Effector memory CD8-positive, alpha-beta T cell (primary cell): ENCODE data around the gene JAKMIP2.
"Not testable (repeated sequence)": the region's sequence is repeated elsewhere in the genome, so short reads cannot be mapped to it uniquely, and the experiment has no call there.

Experiments
- ATAC-seq: fragments of 150-1000 bp; cut with Tn5 transposase; replicated peaks from 2 replicates; pipeline ENCODE4 v1.10.0; 2021; ENCODE audit warnings: mild to moderate bottlenecking, moderate library complexity
- DNase-seq, 3 experiments: peaks; one replicate each; pipeline ENCODE4 v3.0.0; 2021
- H3K27ac Mint-ChIP-seq, 2 donors: one replicate each; pipeline ENCODE4 v1.8.0; 2022; ENCODE audit warnings: mild to moderate bottlenecking in 2 of 2, mixed read lengths in 2 of 2, moderate library complexity in 2 of 2
- H3K27me3 Mint-ChIP-seq, 2 donors: one replicate each; pipeline ENCODE4 v1.8.0; 2022; ENCODE audit warnings: mixed read lengths in 2 of 2
- H3K36me3 Mint-ChIP-seq: one replicate; pipeline ENCODE4 v1.8.0; 2022; ENCODE audit warnings: mild to moderate bottlenecking, moderate library complexity, mixed read lengths; ENCODE audit not compliant: insufficient read depth
- H3K4me1 Mint-ChIP-seq, 2 donors: one replicate each; pipeline ENCODE4 v1.8.0; 2022; ENCODE audit warnings: low read depth in 2 of 2, mixed read lengths in 2 of 2
- H3K4me3 Mint-ChIP-seq, 2 donors: one replicate each; pipeline ENCODE4 v1.8.0; 2022; ENCODE audit warnings: mild to moderate bottlenecking in 2 of 2, mixed read lengths in 2 of 2, moderate library complexity in 2 of 2
- H3K9me3 Mint-ChIP-seq, 2 donors: one replicate each; pipeline ENCODE4 v1.8.0; 2022; ENCODE audit warnings: mixed read lengths in 2 of 2

The JAKMIP2 gene

DNA sequence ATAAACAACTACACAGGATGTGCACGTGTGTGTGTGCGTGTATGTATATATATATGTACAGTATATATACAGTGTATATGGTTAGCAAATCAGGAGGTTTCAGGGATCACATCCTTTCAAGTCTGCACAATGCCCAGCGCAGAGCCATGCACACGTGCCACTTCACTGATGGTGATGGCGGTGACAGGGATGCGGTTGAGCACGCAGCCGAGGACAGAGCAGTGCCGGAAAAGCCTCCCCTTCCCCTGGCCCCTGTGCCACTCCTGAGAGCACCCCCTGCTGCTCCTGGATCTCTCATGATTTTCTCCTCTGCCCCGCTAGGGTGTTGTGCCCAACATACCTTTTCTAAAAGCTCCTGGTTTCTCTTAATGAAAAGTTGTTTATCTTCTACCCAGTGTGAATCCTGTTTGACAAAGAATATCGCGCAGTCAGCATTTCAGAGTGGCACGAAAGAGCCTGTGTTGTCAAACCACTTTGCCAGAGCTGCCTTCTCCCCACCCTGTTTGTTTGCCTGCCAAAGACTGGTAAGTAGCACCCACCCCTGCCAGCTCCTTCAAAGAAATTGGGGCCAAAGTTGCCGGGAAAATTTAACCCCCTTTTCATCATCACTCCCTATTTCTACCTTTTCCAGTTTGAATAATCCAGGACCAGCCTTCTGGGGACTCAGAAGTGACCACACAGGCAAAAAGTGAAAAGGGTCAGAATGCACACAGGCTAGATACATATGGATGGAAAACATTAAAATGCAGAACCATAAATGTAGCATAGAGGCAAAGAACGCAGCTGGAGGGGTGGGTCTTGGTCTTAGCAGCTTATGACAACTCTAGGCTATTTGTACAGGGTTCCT, 146.4 kb downstream of the JAKMIP2 start:
- no peak for ATAC-seq
- peaks cover 0 to 2% of the 10 kb centered on the region in 2 donors for H3K4me1 Mint-ChIP-seq
- H3K4me3 Mint-ChIP-seq = no peak overlapping the region
- H3K27ac Mint-ChIP-seq = peak overlapping the region in 1 of 2 donors; percentile 38
- peaks cover 29% of the 10 kb centered on the region for H3K36me3 Mint-ChIP-seq
- no peaks in the 10 kb centered on the region for H3K9me3 Mint-ChIP-seq
- no peak for DNase-seq
- H3K27me3 Mint-ChIP-seq = no peaks in the 10 kb centered on the region

- not testable (repeated sequence) for H3K9me3 Mint-ChIP-seq, H3K27me3 Mint-ChIP-seq
Observed at GRCh38 chr5:147635439-147635838, 147.1 kb downstream of the JAKMIP2 start.

DNA sequence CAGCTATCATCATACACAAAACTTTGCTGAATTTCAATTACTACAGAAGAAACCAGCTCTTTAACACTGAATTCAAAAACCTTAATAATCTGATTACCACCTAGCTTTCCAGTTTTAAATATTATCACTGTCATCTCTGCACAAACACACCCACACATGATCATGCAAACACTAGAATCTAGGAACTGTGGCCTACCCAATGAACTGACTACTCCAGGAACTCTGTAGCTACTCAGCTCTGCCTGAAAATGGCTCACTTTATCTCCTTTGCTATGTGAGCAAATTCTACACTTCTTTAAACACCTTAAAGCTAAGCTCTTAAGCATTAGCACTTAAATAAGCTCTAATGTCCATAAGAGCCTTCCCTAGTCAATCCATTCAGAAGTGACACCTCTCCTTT, 149.4 kb downstream of the JAKMIP2 start:
- H3K4me3 Mint-ChIP-seq = no peak overlapping the region
- no peak for DNase-seq
- no peaks in the 10 kb centered on the region for H3K27me3 Mint-ChIP-seq
- H3K4me1 Mint-ChIP-seq = peaks cover 0 to 2% of the 10 kb centered on the region in 2 donors
- peaks cover 16% of the 10 kb centered on the region for H3K36me3 Mint-ChIP-seq
- no peak for ATAC-seq
- H3K9me3 Mint-ChIP-seq = no peaks in the 10 kb centered on the region
- peak overlapping the region in 1 of 2 donors; percentile 52 for H3K27ac Mint-ChIP-seq

More at GRCh38 chr5:147635439-147635838, 147.1 kb downstream of the JAKMIP2 start:
- not testable (repeated sequence) for ATAC-seq, DNase-seq, H3K4me3 Mint-ChIP-seq, H3K4me1 Mint-ChIP-seq, H3K27ac Mint-ChIP-seq
- H3K36me3 Mint-ChIP-seq = peaks cover 22% of the 10 kb centered on the region

GRCh38 chr5:147631428-147632003, 151.0 kb downstream of the JAKMIP2 start:
- no peak overlapping the region for H3K27ac Mint-ChIP-seq

GRCh38 chr5:147629196-147629595, 153.3 kb downstream of the JAKMIP2 start:
- no peaks in the 10 kb centered on the region for H3K27me3 Mint-ChIP-seq
- H3K4me3 Mint-ChIP-seq = no peak overlapping the region
- H3K9me3 Mint-ChIP-seq = no peaks in the 10 kb centered on the region
- ATAC-seq (no peak), DNase-seq (no peak)
- no peaks in the 10 kb centered on the region for H3K4me1 Mint-ChIP-seq
- H3K27ac Mint-ChIP-seq = no peak overlapping the region
- peaks cover 5% of the 10 kb centered on the region for H3K36me3 Mint-ChIP-seq

More at GRCh38 chr5:147631428-147632003, 151.0 kb downstream of the JAKMIP2 start:
- Mint-ChIP-seq H3K4me1 (no peaks in the 10 kb centered on the region), H3K27me3 (no peaks in the 10 kb centered on the region), H3K9me3 (no peaks in the 10 kb centered on the region), H3K36me3 (peaks cover 12% of the 10 kb centered on the region), H3K4me3 (no peak overlapping the region)
- DNase-seq (no peak), ATAC-seq (no peak)

DNA sequence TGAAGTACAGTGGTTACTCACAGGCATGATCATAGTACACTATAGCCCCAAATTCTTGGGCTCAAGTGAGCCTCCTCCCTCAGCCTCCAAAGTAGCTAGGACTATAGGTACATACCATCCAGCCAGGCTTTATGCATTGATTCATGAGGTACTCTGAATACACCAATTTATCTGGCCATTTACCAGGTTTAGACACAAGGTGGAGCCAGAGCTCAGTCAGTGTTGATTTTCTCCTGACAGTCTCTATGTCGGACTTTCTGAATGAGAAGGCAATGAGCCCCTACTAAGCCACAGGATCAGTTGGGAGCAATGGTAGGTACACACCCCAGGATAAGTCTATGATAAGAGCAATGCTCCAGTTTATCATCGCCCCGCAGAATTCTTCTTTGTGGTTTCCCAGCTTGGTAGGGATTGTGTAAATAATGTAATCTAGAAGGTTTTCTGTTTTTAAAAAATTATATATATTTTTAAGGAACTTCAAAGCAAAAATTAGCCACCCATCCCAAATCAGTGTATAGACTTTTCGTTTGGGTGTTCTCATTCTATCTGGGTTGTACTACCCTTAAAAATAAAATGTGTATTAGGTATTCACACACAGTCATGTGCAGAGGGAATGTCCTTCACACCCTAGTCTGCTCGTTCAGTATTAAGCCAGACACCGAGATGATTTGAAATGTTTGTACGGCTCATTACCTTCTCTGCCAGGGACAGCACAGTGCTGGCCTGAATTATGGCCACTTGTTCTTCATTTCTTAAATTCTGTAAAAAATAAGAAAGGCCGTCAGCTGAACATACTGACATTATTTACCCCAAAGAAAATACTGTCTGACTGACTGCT, 154.3 kb downstream of the JAKMIP2 start:
- peak; percentile 78 for ATAC-seq
- H3K27me3 Mint-ChIP-seq = no peaks in the 10 kb centered on the region
- no peak overlapping the region for H3K4me3 Mint-ChIP-seq
- no peaks in the 10 kb centered on the region for H3K4me1 Mint-ChIP-seq
- peak; percentile 66 to 80 (median 68) for DNase-seq
- peak overlapping the region in 1 of 2 donors; percentile 66 for H3K27ac Mint-ChIP-seq
- H3K9me3 Mint-ChIP-seq = no peaks in the 10 kb centered on the region
- peaks cover 9% of the 10 kb centered on the region for H3K36me3 Mint-ChIP-seq

DNA sequence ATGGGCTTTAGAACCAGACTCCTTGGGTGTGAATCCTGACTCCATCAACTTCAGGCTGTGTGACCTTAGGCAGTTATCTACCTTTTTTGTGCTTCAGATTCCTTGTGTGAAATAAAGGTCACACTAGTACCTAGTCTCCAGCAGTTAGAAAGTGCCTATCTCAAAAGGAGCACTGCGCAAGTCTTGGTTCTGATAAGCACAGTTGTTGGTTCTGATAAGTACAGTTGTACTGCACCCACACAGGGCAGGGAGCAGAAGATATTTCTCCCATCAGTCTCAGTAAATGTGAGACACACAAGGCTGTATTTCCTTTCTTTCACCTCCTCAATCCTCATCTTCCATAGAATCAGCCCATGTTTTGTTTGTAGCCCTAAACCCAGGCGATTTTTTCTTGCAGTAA, 156.1 kb downstream of the JAKMIP2 start:
- ATAC-seq = no peak
- no peak overlapping the region for H3K27ac Mint-ChIP-seq

DNA sequence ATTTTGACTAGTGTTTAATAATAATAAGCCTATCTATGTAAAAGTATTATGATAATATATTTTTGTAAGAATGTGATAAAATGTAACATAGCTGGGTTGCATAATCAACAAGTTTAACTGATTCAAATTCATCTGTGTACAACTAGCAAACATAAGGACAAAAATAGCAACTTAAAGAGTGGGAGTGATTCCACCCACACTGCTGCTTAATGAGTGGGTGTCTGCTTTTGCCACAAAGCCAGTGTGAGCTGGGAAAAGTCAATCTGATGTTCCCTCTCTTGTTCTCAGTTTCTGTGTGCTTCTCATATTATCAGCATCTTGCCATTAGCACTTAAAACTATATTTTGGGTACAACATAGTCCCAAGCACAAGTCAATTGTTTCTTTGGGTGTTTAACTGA, 161.5 kb downstream of the JAKMIP2 start:
- ATAC-seq = no peak
- no peaks in the 10 kb centered on the region for H3K9me3 Mint-ChIP-seq
- peaks cover 28% of the 10 kb centered on the region for H3K36me3 Mint-ChIP-seq
- no peak overlapping the region for H3K27ac Mint-ChIP-seq
- no peaks in the 10 kb centered on the region for H3K4me1 Mint-ChIP-seq
- no peak for DNase-seq
- no peak overlapping the region for H3K4me3 Mint-ChIP-seq
- no peaks in the 10 kb centered on the region for H3K27me3 Mint-ChIP-seq

More for the DNA sequence above, 156.1 kb downstream of the JAKMIP2 start:
- DNase-seq = no peak
- peaks cover 20% of the 10 kb centered on the region for H3K36me3 Mint-ChIP-seq
- no peaks in the 10 kb centered on the region for H3K4me1 Mint-ChIP-seq
- no peaks in the 10 kb centered on the region for H3K9me3 Mint-ChIP-seq
- no peaks in the 10 kb centered on the region for H3K27me3 Mint-ChIP-seq
- H3K4me3 Mint-ChIP-seq = no peak overlapping the region

GRCh38 chr5:147619281-147619878, 163.1 kb downstream of the JAKMIP2 start:
- H3K4me1 Mint-ChIP-seq = no peaks in the 10 kb centered on the region
- no peak overlapping the region for H3K4me3 Mint-ChIP-seq
- peaks cover 34% of the 10 kb centered on the region for H3K36me3 Mint-ChIP-seq
- H3K9me3 Mint-ChIP-seq = no peaks in the 10 kb centered on the region
- ATAC-seq (no peak), DNase-seq (no peak)
- H3K27me3 Mint-ChIP-seq = no peaks in the 10 kb centered on the region
- no peak overlapping the region for H3K27ac Mint-ChIP-seq

DNA sequence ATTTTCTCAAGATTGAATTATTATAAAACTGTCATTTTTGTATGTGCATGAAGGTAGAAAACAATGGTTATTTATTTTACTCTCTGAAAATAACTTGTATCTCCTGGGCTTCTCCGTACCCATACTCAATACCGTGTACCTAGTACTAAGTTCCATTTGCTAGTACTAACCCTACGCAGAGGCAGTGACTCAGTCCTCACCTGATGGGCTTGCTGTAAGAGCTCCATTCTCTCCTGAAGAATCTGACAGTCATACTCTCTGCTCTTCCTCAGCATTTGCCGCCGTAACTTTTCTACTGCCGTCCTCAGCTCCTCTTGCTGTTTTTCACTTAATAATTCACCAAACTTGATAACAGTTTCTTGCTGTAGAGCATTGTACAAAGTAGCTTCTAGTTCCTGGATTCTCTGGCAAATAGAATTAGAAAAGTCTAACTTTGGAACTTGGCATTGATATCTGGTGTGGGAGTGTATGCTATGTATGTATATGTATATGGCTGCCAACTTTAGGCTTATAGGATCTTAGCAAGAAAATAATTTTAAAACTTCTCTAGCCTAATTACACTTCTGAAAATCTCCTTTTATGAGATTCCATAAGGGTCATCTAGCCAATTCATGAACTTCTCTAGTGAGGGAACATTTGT, 164.7 kb downstream of the JAKMIP2 start:
- H3K9me3 Mint-ChIP-seq = no peaks in the 10 kb centered on the region
- no peak for ATAC-seq
- peaks cover 26% of the 10 kb centered on the region for H3K36me3 Mint-ChIP-seq
- no peaks in the 10 kb centered on the region for H3K27me3 Mint-ChIP-seq
- DNase-seq = no peak
- H3K4me1 Mint-ChIP-seq = no peaks in the 10 kb centered on the region
- no peak overlapping the region for H3K27ac Mint-ChIP-seq
- no peak overlapping the region for H3K4me3 Mint-ChIP-seq

DNA sequence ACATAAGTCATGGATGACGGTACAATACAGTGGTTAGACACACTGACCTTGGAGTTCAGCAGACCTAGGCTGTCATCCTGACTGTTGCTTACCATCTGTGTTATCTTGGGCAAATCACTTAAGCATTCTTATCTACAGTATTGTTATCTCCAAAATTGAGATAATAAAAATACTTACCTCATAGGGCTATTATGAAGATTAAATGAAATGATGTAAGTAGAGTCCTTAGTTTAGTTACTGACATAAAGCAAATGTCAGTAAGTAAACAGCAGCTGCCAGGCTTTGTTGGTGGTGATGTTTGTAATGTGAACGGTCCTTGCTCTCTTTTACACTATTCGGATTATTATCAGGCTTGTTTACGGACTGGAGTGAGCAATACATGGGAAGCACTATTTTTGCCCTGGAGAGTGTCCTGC, 165.3 kb downstream of the JAKMIP2 start:
- Mint-ChIP-seq H3K4me1 (no peaks in the 10 kb centered on the region), H3K27ac (no peak overlapping the region), H3K9me3 (no peaks in the 10 kb centered on the region), H3K4me3 (no peak overlapping the region), H3K36me3 (peaks cover 24% of the 10 kb centered on the region), H3K27me3 (no peaks in the 10 kb centered on the region)
- no peak for ATAC-seq
- no peak for DNase-seq

- ATAC-seq = no peak
- no peaks in the 10 kb centered on the region for H3K4me1 Mint-ChIP-seq
- H3K4me3 Mint-ChIP-seq = no peak overlapping the region
- H3K36me3 Mint-ChIP-seq = peaks cover 23% of the 10 kb centered on the region
- DNase-seq = no peak
- H3K9me3 Mint-ChIP-seq = no peaks in the 10 kb centered on the region
- H3K27me3 Mint-ChIP-seq = no peaks in the 10 kb centered on the region
- no peak overlapping the region for H3K27ac Mint-ChIP-seq
Observed at GRCh38 chr5:147616421-147616820, 166.1 kb downstream of the JAKMIP2 start.

- ATAC-seq (no peak), DNase-seq (no peak)
- no peaks in the 10 kb centered on the region for H3K4me1 Mint-ChIP-seq
- no peak overlapping the region for H3K4me3 Mint-ChIP-seq
- peaks cover 0 to 1% of the 10 kb centered on the region in 2 donors for H3K9me3 Mint-ChIP-seq
- H3K36me3 Mint-ChIP-seq = peaks cover 20% of the 10 kb centered on the region
- no peak overlapping the region for H3K27ac Mint-ChIP-seq
- no peaks in the 10 kb centered on the region for H3K27me3 Mint-ChIP-seq
Observed at GRCh38 chr5:147613359-147613758, 169.2 kb downstream of the JAKMIP2 start.
